Immature natural killer cell (primary cell): Measurements from ENCODE around the gene EIF1. TPM values are rescaled to one million over a fixed set of nuclear protein-coding genes. Genes with fewer than 3 reads are reported as not detected.

ENCODE experiments used
- DNase-seq, 3 donors: peaks; one replicate each; pipeline ENCODE4 v3.0.0; 2022; ENCODE audit warnings: mixed read lengths in 1 of 3
- H3K27ac Mint-ChIP-seq, 6 donors: one replicate each; pipeline ENCODE4 v1.8.0; 2020; ENCODE audit warnings: mixed read lengths in 6 of 6, mild to moderate bottlenecking in 5 of 6, inconsistent platforms in 4 of 6, moderate library complexity in 3 of 6
- H3K27me3 Mint-ChIP-seq, 3 donors: one replicate each; pipeline ENCODE4 v1.8.0; 2020 to 2021; ENCODE audit warnings: low read depth in 3 of 3, mild to moderate bottlenecking in 3 of 3, mixed read lengths in 3 of 3, moderate library complexity in 3 of 3, inconsistent platforms in 1 of 3
- H3K36me3 Mint-ChIP-seq, 3 donors: one replicate each; pipeline ENCODE4 v1.8.0; 2020; ENCODE audit warnings: mixed read lengths in 3 of 3, inconsistent platforms in 2 of 3, mild to moderate bottlenecking in 2 of 3
- H3K4me1 Mint-ChIP-seq, 2 donors: one replicate each; pipeline ENCODE4 v1.8.0; 2020; ENCODE audit warnings: inconsistent platforms in 2 of 2, mild to moderate bottlenecking in 2 of 2, mixed read lengths in 2 of 2, moderate library complexity in 1 of 2
- H3K4me3 Mint-ChIP-seq, 5 donors: one replicate each; pipeline ENCODE4 v1.8.0; 2020; ENCODE audit warnings: mild to moderate bottlenecking in 5 of 5, mixed read lengths in 5 of 5, inconsistent platforms in 3 of 5, moderate library complexity in 3 of 5
- H3K9me3 Mint-ChIP-seq, 6 donors: one replicate each; pipeline ENCODE4 v1.8.0; 2020; ENCODE audit warnings: mild to moderate bottlenecking in 6 of 6, mixed read lengths in 6 of 6, inconsistent platforms in 4 of 6, moderate library complexity in 3 of 6
- polyA plus RNA-seq, 3 donors: library from polyadenylated mRNA; unstranded; fragments of 300-500 nt; fragmentation: Illumina TruSeq; gene quantifications; one replicate each; pipeline ENCODE4 v1.2.3, GENCODE V29; 2021

Gene EIF1
- polyA plus RNA-seq, 3 donors from 2014 or later = 639 to 1,260 (median 915) TPM

- H3K36me3 Mint-ChIP-seq = no peaks in the 10 kb centered on the region
- no peaks in the 10 kb centered on the region for H3K4me1 Mint-ChIP-seq
- H3K9me3 Mint-ChIP-seq = no peaks in the 10 kb centered on the region
- no peak overlapping the region for H3K4me3 Mint-ChIP-seq
- no peak for DNase-seq
- peaks cover 9 to 15% (median 15%) of the 10 kb centered on the region in 3 donors for H3K27me3 Mint-ChIP-seq
- no peak overlapping the region for H3K27ac Mint-ChIP-seq
Observed at GRCh38 chr17:41734949-41735313, 46.2 kb downstream of the EIF1 start.

GRCh38 chr17:41735744-41736143 lies 47.1 kb downstream of the EIF1 start:
- DNase-seq = no peak
- Mint-ChIP-seq H3K4me1 (no peaks in the 10 kb centered on the region), H3K36me3 (no peaks in the 10 kb centered on the region), H3K27ac (no peak overlapping the region), H3K4me3 (no peak overlapping the region), H3K9me3 (no peaks in the 10 kb centered on the region), H3K27me3 (peaks cover 9 to 18% (median 15%) of the 10 kb centered on the region in 3 donors)

- H3K27ac Mint-ChIP-seq = no peak overlapping the region
- DNase-seq = no peak
- H3K27me3 Mint-ChIP-seq = peaks cover 9 to 19% (median 14%) of the 10 kb centered on the region in 3 donors
- H3K4me1 Mint-ChIP-seq = no peaks in the 10 kb centered on the region
- no peak overlapping the region for H3K4me3 Mint-ChIP-seq
- no peaks in the 10 kb centered on the region for H3K36me3 Mint-ChIP-seq
- H3K9me3 Mint-ChIP-seq = no peaks in the 10 kb centered on the region
Observed at GRCh38 chr17:41736983-41737679, 48.4 kb downstream of the EIF1 start.

- Mint-ChIP-seq H3K27me3 (peaks cover 9 to 19% (median 12%) of the 10 kb centered on the region in 3 donors), H3K4me1 (no peaks in the 10 kb centered on the region), H3K4me3 (no peak overlapping the region), H3K9me3 (no peaks in the 10 kb centered on the region), H3K27ac (no peak overlapping the region), H3K36me3 (no peaks in the 10 kb centered on the region)
- no peak for DNase-seq
Observed at GRCh38 chr17:41737680-41738023, 49.0 kb downstream of the EIF1 start.

- DNase-seq = peak; percentile 66 to 73 (median 73)
- peaks cover 9 to 17% (median 13%) of the 10 kb centered on the region in 3 donors for H3K27me3 Mint-ChIP-seq
- no peak overlapping the region for H3K27ac Mint-ChIP-seq
- H3K4me3 Mint-ChIP-seq = no peak overlapping the region
- no peaks in the 10 kb centered on the region for H3K4me1 Mint-ChIP-seq
- no peaks in the 10 kb centered on the region for H3K36me3 Mint-ChIP-seq
- no peaks in the 10 kb centered on the region for H3K9me3 Mint-ChIP-seq
Observed at GRCh38 chr17:41738077-41738800, 49.6 kb downstream of the EIF1 start.

GRCh38 chr17:41738801-41739112 lies 50.1 kb downstream of the EIF1 start:
- Mint-ChIP-seq H3K9me3 (no peaks in the 10 kb centered on the region), H3K36me3 (no peaks in the 10 kb centered on the region), H3K27me3 (peaks cover 6 to 14% (median 10%) of the 10 kb centered on the region in 3 donors)

GRCh38 chr17:41739661-41740352 lies 51.1 kb downstream of the EIF1 start:
- no peak overlapping the region for H3K4me3 Mint-ChIP-seq
- peaks cover 6 to 14% (median 10%) of the 10 kb centered on the region in 3 donors for H3K27me3 Mint-ChIP-seq
- no peak for DNase-seq
- no peaks in the 10 kb centered on the region for H3K9me3 Mint-ChIP-seq
- no peaks in the 10 kb centered on the region for H3K4me1 Mint-ChIP-seq
- no peaks in the 10 kb centered on the region for H3K36me3 Mint-ChIP-seq
- H3K27ac Mint-ChIP-seq = no peak overlapping the region

More at GRCh38 chr17:41738801-41739112, 50.1 kb downstream of the EIF1 start:
- H3K4me1 Mint-ChIP-seq = no peaks in the 10 kb centered on the region
- H3K27ac Mint-ChIP-seq = no peak overlapping the region
- DNase-seq = no peak
- H3K4me3 Mint-ChIP-seq = no peak overlapping the region

- no peak overlapping the region for H3K4me3 Mint-ChIP-seq
Observed at GRCh38 chr17:41740506-41740905, 51.8 kb downstream of the EIF1 start.

GRCh38 chr17:41741709-41742108 lies 53.0 kb downstream of the EIF1 start:
- no peak overlapping the region for H3K27ac Mint-ChIP-seq
- no peak overlapping the region for H3K4me3 Mint-ChIP-seq
- peaks cover 2 to 10% (median 8%) of the 10 kb centered on the region in 3 donors for H3K27me3 Mint-ChIP-seq

More at GRCh38 chr17:41740506-41740905, 51.8 kb downstream of the EIF1 start:
- DNase-seq = no peak
- no peaks in the 10 kb centered on the region for H3K36me3 Mint-ChIP-seq
- no peaks in the 10 kb centered on the region for H3K9me3 Mint-ChIP-seq
- peaks cover 5 to 10% (median 9%) of the 10 kb centered on the region in 3 donors for H3K27me3 Mint-ChIP-seq
- no peak overlapping the region for H3K27ac Mint-ChIP-seq
- H3K4me1 Mint-ChIP-seq = no peaks in the 10 kb centered on the region

More at GRCh38 chr17:41741709-41742108, 53.0 kb downstream of the EIF1 start:
- H3K9me3 Mint-ChIP-seq = no peaks in the 10 kb centered on the region
- DNase-seq = no peak
- H3K4me1 Mint-ChIP-seq = no peaks in the 10 kb centered on the region
- no peaks in the 10 kb centered on the region for H3K36me3 Mint-ChIP-seq

Other genes with a start within 250 kb of the EIF1 start
- not detected for gene KRT38, start 247.9 kb upstream of the EIF1 start, polyA plus RNA-seq
- gene KRT32, start 221.5 kb upstream of the EIF1 start, polyA plus RNA-seq = not detected
- not detected for gene KRT35, start 207.7 kb upstream of the EIF1 start, polyA plus RNA-seq
- gene KRT36, start 199.0 kb upstream of the EIF1 start, polyA plus RNA-seq = not detected
- gene KRT13, start 183.3 kb upstream of the EIF1 start, polyA plus RNA-seq = not detected
- not detected for gene KRT15, start 170.0 kb upstream of the EIF1 start, polyA plus RNA-seq
- not detected for gene KRT19, start 160.6 kb upstream of the EIF1 start, polyA plus RNA-seq
- gene KRT9, start 116.8 kb upstream of the EIF1 start, polyA plus RNA-seq = not detected
- not detected for gene KRT14, start 102.0 kb upstream of the EIF1 start, polyA plus RNA-seq
- gene KRT16, start 76.1 kb upstream of the EIF1 start, polyA plus RNA-seq = not detected
- gene KRT17, start 64.3 kb upstream of the EIF1 start, polyA plus RNA-seq = not detected
- not detected for gene GAST, start 23.4 kb downstream of the EIF1 start, polyA plus RNA-seq
- gene HAP1, start 45.8 kb downstream of the EIF1 start, polyA plus RNA-seq = not detected
- gene JUP, start 97.8 kb downstream of the EIF1 start, polyA plus RNA-seq = under 1 TPM in 2 of 3 donors, not detected in 1; 0.61 to 0.76 TPM
- gene P3H4, start 123.1 kb downstream of the EIF1 start, polyA plus RNA-seq = 10 to 100 TPM in 1 of 3 donors, 1 to 10 TPM in 2; 6.7 to 11.2 (median 9.8) TPM
- gene FKBP10, start 124.1 kb downstream of the EIF1 start, polyA plus RNA-seq = under 1 TPM in 2 of 3 donors, not detected in 1; 0.43 to 0.71 TPM
- 10 to 100 TPM in 2 of 3 donors, 1 to 10 TPM in 1; 6.4 to 24.6 (median 13.7) TPM for gene NT5C3B, start 147.3 kb downstream of the EIF1 start, polyA plus RNA-seq
- under 1 TPM in 1 of 3 donors, not detected in 2; 0.15 TPM for gene KLHL10, start 148.9 kb downstream of the EIF1 start, polyA plus RNA-seq
- gene KLHL11, start 176.5 kb downstream of the EIF1 start, polyA plus RNA-seq = 1 to 10 TPM; 5.9 to 6.4 (median 5.9) TPM
- gene ACLY, start 230.1 kb downstream of the EIF1 start, polyA plus RNA-seq = 10 to 100 TPM; 46.9 to 99.2 (median 49.3) TPM
- under 1 TPM in 2 of 3 donors, not detected in 1; 0.15 to 0.38 TPM for gene ODAD4, start 241.7 kb downstream of the EIF1 start, polyA plus RNA-seq